ENCODE data around the gene HOXB5.

HOXB5 gene

DNA sequence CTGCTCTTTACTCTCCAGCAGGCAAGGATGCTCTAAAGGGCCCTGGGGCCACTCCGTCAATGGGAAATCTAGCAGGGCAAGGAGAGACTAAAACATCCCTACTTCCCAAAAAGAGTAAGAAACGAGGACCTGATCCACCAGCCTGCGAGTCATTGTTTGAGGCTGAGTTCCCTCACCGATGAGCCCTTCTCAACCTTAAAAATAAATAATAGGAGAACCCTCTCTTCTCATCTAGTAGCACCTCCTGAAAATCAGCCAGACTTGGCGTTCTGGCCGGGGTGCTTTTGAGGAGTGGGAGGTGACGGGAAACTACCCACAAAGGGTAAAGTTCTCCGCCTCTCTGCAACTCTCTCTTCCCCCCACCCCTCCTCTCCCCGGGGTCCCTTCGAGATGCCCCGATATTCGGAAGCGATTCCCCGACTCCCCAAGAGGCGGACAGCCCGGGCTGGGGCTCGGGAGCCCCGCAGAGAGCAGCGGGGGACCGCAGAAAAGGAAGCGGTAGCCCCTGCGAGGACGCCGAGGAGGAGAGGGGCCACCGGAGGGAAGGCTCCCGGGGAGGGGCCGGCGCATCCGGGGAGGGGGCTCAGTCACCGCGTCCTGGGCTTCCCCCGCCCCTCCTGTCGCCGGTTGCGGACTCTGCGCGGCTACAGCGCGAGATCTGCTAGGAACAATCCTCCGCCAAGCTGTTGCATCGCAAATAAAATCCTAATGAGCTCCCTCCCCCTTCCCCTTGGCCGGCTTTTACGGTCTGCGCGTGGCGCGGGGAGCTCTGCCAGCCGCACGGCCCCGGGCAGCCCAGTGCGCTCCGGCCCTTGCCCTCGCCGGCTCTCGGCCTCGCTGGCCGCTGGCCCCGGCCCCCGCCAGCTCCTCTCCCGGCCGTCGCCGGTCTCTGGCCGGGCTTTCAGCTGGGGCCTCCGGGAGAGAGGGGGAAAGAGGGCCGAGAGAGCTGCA is 31.2 kb upstream of the HOXB5 start:
- TF ChIP-seq REST (IDR thresholded peaks at IDR 0.05; ENCODE audit: insufficient read depth in 1 of 2, low read depth in 2 of 2, low read length in 2 of 2) (no peak), FOXP2 (optimal IDR thresholded peaks at IDR 0.05; ENCODE audit: borderline replicate concordance, extremely low read depth, extremely low read length, insufficient read depth) (no peak), SIN3A (IDR thresholded peaks at IDR 0.05; ENCODE audit: borderline replicate concordance, insufficient read depth, low read length) (no peak), POLR2AphosphoS5 (IDR thresholded peaks at IDR 0.05; ENCODE audit: low read depth, low read length) (no peak), TAF1 (IDR thresholded peaks at IDR 0.05; ENCODE audit: borderline replicate concordance, insufficient read depth, low read length) (no peak)

GRCh38 chr17:48624118-48624517 is 30.5 kb upstream of the HOXB5 start:
- TF ChIP-seq TAF1 (IDR thresholded peaks at IDR 0.05; ENCODE audit: borderline replicate concordance, insufficient read depth, low read length), result no peak
- TF ChIP-seq FOXP2 (optimal IDR thresholded peaks at IDR 0.05; ENCODE audit: borderline replicate concordance, extremely low read depth, extremely low read length, insufficient read depth), result no peak
- no peak for TF ChIP-seq REST (IDR thresholded peaks at IDR 0.05; ENCODE audit: insufficient read depth in 1 of 2, low read depth in 2 of 2, low read length in 2 of 2)
- no peak for TF ChIP-seq SIN3A (IDR thresholded peaks at IDR 0.05; ENCODE audit: borderline replicate concordance, insufficient read depth, low read length)
- TF ChIP-seq POLR2AphosphoS5 (IDR thresholded peaks at IDR 0.05; ENCODE audit: low read depth, low read length), result no peak

DNA sequence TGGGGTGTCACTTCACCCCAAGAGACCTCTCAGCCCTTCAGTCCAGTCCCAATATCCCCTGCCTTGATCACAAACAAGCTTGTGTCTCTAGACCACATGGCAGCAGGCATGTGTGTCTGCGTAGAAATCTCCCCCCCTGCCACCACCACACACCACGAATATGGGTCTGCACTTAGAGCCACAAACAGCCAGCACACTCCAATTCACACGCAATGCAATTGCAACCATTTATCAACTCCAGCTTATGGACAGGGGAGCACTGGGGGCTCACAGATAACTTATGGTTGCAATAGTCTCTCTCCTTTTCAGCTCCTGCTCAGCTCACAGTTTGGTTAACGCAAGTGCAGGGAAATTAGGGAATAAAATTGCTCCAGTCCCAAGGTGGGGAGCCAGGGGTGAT is 30.0 kb upstream of the HOXB5 start:
- no peak for TF ChIP-seq POLR2AphosphoS5 (IDR thresholded peaks at IDR 0.05; ENCODE audit: low read depth, low read length)
- no peak for TF ChIP-seq SIN3A (IDR thresholded peaks at IDR 0.05; ENCODE audit: borderline replicate concordance, insufficient read depth, low read length)

DNA sequence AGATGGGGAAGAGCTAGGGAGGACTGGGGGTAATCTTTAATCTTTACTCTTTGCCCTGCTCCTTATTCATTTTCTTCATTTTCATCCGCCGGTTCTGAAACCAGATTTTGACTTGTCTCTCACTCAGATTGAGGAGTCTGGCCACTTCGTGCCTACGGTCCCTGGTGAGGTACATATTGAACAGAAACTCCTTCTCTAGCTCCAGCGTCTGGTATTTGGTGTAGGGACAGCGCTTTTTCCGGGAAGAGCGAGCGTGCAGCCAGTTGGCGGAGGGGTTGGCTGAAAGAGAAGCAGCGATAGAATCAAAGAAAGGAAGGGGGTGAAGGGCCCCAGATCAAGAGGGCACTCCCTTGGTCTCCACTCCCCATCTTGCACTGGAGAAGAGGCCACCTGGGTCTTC is 29.3 kb upstream of the HOXB5 start:
- TF ChIP-seq SIN3A (IDR thresholded peaks at IDR 0.05; ENCODE audit: borderline replicate concordance, insufficient read depth, low read length), result no peak
- TF ChIP-seq FOXP2 (optimal IDR thresholded peaks at IDR 0.05; ENCODE audit: borderline replicate concordance, extremely low read depth, extremely low read length, insufficient read depth), result no peak
- no peak for TF ChIP-seq TAF1 (IDR thresholded peaks at IDR 0.05; ENCODE audit: borderline replicate concordance, insufficient read depth, low read length)
- TF ChIP-seq POLR2AphosphoS5 (IDR thresholded peaks at IDR 0.05; ENCODE audit: low read depth, low read length), result no peak
- TF ChIP-seq REST (IDR thresholded peaks at IDR 0.05; ENCODE audit: insufficient read depth in 1 of 2, low read depth in 2 of 2, low read length in 2 of 2), result no peak

DNA sequence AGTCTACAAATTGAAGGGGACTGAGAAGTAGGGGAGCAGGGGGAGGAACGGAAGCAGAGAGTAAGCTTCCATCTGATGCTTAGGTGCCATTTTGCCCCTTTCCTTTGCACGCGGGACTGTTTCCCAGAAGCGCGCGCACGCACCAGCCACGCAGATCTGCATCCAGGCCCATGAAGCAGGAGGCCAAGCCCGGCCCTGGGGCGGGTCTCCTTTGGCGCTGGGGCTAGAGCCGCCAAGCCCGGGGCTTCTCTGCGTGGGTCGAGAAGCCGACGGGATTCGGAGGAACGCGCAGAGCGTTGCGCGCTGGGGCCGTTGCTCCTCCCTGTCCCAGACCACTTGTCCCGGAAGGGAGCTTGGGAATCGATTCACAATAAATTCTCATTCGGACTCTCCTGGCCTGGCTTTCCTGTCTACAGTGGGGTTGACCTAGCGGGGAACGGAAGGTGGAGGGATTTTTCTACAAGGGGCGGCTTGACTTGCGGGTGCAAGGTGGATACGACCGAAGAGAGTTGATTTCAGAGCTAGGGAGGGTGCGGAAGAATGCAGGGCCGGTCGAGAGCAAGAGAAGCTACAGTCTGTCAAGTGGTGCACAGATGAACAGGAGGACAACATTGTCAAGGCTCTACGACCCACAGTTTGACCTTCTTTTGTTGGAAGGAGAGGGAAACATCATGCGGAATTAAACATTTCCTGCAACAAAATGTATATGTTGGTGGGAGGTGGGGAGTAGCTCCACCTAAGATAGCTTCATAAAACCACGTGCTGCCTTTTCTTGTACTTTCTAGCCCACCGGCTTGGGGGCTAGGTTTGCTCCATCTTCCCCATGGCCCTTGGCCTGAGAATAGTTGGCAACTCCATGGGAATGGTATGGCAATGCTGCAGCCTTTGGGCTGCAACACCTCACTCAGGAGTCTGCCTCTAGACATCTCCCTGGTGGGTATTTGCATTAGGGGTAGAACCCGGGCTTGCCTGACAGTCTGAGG is 28.1 kb upstream of the HOXB5 start:
- TF ChIP-seq REST (IDR thresholded peaks at IDR 0.05; ENCODE audit: insufficient read depth in 1 of 2, low read depth in 2 of 2, low read length in 2 of 2), result no peak
- TF ChIP-seq TAF1 (IDR thresholded peaks at IDR 0.05; ENCODE audit: borderline replicate concordance, insufficient read depth, low read length), result no peak
- no peak for TF ChIP-seq FOXP2 (optimal IDR thresholded peaks at IDR 0.05; ENCODE audit: borderline replicate concordance, extremely low read depth, extremely low read length, insufficient read depth)
- TF ChIP-seq SIN3A (IDR thresholded peaks at IDR 0.05; ENCODE audit: borderline replicate concordance, insufficient read depth, low read length), result no peak
- no peak for TF ChIP-seq POLR2AphosphoS5 (IDR thresholded peaks at IDR 0.05; ENCODE audit: low read depth, low read length)

All from PFSK-1 (cell line).